DOHH2 (cell line): ENCODE data around the gene PRKAA1.

Experiments
- EZH2phosphoT487 ChIP-seq: fragments of 200-600 bp; sonication (generic); IDR thresholded peaks from 2 replicates; pipeline ENCODE4 v1.6.1; 2017; ENCODE audit warnings: borderline replicate concordance, mild to moderate bottlenecking, antibody characterized with exemption, low read length, moderate library complexity, mixed read lengths
- TF ChIP-seq, protein P1 (sequence below): fragments of 200-600 bp; sonication (generic); IDR thresholded peaks from one replicate; pipeline ENCODE4 v1.5.1; 2014; ENCODE audit warnings: antibody characterized with exemption, mild to moderate bottlenecking, low read depth, low read length; ENCODE audit not compliant: poor library complexity, severe bottlenecking

- TF ChIP-seq, protein P1, sequence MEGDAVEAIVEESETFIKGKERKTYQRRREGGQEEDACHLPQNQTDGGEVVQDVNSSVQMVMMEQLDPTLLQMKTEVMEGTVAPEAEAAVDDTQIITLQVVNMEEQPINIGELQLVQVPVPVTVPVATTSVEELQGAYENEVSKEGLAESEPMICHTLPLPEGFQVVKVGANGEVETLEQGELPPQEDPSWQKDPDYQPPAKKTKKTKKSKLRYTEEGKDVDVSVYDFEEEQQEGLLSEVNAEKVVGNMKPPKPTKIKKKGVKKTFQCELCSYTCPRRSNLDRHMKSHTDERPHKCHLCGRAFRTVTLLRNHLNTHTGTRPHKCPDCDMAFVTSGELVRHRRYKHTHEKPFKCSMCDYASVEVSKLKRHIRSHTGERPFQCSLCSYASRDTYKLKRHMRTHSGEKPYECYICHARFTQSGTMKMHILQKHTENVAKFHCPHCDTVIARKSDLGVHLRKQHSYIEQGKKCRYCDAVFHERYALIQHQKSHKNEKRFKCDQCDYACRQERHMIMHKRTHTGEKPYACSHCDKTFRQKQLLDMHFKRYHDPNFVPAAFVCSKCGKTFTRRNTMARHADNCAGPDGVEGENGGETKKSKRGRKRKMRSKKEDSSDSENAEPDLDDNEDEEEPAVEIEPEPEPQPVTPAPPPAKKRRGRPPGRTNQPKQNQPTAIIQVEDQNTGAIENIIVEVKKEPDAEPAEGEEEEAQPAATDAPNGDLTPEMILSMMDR = no peak
- TF ChIP-seq EZH2phosphoT487 = no peak
Observed at GRCh38 chr5:40733434-40733833, 64.7 kb downstream of the PRKAA1 start.
